Kidney tubule cell (primary cell): ENCODE results near the gene CRELD1.
A peak's percentile ranks its signal among the peaks of the same experiment; 100 is the strongest.
"Not testable (repeated sequence)": the region's sequence is repeated elsewhere in the genome, so short reads cannot be mapped to it uniquely, and the experiment has no call there.

Source experiments
- DNase-seq: peaks from one replicate; pipeline ENCODE4 v3.0.0-alpha.2; 2018; ENCODE audit warnings: low spot score

Gene CRELD1

DNA sequence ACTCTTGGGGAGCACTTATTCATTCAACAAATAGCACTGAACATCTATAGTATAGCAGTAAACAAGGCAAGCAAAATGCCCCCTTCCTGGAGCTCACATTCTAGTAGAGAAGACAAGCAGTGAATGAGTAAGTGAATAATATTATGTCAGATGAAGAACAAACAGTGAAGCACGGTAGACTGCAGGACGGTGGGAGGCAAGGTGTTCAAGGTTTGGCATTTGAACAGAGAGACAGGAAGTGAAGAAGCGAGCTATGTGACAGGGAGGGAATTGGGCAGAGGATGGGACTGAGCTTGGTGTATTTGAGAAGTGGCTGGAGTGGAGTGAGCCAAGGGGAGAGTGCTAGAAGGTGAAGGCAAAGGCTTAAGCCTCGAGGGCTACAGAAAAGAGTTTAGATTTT is 1.4 kb downstream of the CRELD1 start:
- DNase-seq, result no peak

- no peak for DNase-seq
Measured at GRCh38 chr3:9935966-9936510, 2.4 kb downstream of the CRELD1 start.

DNA sequence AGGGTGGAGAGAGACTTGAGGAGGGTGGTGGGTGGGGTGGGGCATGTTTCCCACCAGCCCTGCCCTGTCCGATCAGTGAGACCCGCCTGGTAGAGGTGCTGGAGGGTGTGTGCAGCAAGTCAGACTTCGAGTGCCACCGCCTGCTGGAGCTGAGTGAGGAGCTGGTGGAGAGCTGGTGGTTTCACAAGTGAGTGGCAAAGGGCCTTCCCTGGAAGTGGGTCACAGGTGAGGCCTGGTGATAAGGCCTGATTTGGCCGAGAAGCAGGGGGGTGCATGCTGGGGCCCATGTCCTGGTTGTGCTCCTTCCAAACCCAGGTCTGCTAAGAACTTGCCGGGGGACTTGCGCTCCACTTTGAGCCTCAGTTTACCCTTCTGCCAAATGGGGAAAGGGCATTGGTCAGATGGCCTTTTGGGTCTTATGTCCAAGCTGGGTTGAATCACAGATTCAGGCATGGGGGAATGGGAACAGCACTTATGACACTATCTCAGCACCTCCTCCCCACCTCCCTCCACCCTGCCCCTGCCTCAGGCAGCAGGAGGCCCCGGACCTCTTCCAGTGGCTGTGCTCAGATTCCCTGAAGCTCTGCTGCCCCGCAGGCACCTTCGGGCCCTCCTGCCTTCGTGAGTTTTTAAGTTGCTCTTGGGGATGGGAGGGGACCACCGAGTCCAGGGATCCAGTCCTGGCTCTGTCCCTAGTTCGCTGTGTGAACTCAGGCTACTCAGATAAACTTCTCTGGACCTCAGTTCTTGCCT is 4.0 kb downstream of the CRELD1 start:
- DNase-seq, result no peak

- DNase-seq, result no peak
Measured at GRCh38 chr3:9938966-9939365, 5.3 kb downstream of the CRELD1 start.

- DNase-seq, result not testable (repeated sequence)
Measured at GRCh38 chr3:9939906-9940305, 6.3 kb downstream of the CRELD1 start.

- no peak for DNase-seq
Measured at GRCh38 chr3:9940746-9941145, 7.1 kb downstream of the CRELD1 start.

DNA sequence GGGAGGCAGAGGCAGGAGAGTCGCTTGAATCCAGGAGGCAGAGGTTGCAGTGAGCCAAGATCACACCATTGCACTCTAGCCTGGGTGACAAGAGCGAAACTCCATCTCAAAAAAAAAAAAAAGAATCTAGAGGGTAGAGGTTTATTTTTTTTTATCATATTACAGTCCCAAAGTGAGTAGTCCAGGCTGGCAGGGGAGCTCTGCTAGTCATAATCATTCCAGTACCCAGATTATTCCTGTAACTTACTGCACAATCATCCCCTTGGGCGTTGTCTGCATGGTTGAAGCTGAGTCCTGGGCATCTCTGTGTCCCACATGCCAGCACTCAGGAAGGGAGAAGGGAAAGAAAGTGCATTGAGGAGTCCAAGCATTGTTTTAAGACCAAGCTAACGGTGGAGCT is 8.5 kb downstream of the CRELD1 start:
- DNase-seq, result no peak

DNA sequence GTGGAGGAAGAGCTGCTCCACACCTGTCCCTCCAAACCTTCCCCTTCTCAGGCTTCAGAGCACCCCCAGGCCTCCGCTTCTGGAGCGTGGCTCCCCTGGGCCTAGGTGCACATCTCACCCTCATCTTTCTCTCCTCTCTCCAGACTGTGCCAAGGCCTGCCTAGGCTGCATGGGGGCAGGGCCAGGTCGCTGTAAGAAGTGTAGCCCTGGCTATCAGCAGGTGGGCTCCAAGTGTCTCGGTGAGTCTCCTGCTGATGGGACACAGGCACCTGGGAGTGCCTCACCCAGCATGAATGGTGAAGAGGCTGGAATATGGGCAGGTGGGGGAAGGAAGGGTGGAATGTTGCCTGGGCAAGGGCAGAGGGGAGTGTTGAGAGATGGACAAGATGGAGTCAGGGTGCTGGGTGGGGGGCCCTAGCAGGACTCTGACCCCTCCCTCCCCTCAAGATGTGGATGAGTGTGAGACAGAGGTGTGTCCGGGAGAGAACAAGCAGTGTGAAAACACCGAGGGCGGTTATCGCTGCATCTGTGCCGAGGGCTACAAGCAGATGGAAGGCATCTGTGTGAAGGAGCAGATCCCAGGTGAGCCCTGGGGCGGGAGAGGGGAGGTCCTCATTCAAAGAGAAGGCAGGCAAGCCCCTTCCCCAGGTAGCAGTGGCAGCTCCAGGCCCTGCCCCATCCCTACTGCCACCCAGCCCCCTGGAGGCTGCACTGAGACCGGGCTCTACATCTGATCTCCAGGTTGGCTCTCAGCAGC is 9.5 kb downstream of the CRELD1 start:
- DNase-seq, result no peak

DNA sequence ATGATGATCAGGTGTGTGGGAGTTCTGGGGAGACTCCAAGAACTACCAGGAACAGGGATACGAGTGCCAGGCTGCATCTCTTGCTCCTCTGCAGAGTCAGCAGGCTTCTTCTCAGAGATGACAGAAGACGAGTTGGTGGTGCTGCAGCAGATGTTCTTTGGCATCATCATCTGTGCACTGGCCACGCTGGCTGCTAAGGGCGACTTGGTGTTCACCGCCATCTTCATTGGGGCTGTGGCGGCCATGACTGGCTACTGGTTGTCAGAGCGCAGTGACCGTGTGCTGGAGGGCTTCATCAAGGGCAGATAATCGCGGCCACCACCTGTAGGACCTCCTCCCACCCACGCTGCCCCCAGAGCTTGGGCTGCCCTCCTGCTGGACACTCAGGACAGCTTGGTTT is 10.6 kb downstream of the CRELD1 start:
- no peak for DNase-seq

- no peak for DNase-seq
Measured at GRCh38 chr3:9945358-9945757, 11.7 kb downstream of the CRELD1 start.

- DNase-seq, result peak; percentile 91
Measured at GRCh38 chr3:9946112-9947024, 12.7 kb downstream of the CRELD1 start.

DNA sequence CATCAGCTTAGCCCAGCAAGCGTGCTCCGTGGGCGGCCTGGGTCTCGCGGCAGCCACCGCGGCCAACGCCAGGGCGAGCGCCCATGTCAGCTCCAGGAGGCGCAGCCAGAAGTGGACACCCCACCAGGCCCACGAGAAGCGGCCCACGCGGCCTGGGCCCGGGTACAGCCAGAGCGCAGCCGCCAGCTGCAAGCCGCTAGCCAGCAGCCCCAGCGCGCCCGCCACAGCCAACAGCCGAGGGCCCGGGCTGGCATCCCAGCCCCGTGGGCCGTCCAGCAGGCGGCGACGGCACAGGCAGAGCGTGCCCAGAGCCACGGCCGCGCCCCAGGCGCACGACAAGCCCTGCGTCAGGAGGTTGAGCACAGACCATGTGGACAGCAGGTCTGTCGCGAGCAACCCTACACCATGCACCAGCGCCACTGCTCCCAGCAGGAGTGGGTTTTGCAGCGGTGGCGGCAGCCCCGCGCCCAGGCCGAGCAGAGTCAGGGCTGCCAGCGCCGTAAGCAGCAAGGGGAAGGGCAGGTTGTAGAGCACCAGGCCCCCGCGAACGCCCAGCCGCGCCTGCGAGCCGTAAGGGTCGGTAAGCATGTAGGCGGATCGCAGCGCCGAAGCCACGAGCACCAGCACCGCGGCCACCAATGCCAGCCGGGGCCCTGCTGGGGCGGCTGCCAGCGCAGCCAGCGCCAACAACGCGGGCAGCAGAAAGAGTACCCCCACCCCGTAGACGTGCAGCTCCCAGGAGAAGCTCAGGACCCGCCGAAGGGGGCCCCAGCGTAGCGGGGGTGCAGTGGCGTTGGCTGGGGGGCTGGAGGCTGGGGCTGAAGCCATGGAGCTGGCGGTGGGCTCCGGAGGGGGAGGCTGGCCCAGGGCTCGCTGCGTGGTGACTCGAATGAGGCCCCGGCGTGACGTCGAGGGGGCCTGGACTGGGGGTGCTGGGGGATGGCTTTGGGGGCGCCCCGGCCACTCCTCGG is 13.7 kb downstream of the CRELD1 start:
- peak; percentile 74 for DNase-seq

- no peak for DNase-seq
Measured at GRCh38 chr3:9948586-9948985, 15.0 kb downstream of the CRELD1 start.

GRCh38 chr3:9949115-9949514 is 15.5 kb downstream of the CRELD1 start:
- DNase-seq, result no peak

DNA sequence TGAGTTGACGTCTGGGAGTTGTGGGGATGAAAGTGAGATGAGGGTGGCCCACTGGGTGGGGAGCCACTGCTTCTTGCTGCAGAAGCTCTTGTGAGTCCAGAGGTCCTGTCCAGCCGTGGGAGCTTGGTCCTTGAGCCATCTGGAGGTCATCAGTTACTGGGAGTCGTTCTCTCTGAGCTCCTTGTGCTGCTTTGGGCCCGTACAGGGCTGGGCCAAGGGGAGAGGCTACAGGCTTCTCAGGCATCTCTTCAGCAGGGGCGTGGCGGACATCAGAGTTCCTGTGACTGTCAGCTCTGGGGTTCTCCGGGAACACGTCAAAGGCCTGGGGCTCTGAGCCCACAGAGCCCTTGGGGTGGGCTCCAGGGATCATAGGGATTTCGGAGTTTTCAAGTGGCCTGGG is 16.0 kb downstream of the CRELD1 start:
- DNase-seq, result no peak

- DNase-seq, result no peak
Measured at GRCh38 chr3:9951126-9951525, 17.5 kb downstream of the CRELD1 start.

DNA sequence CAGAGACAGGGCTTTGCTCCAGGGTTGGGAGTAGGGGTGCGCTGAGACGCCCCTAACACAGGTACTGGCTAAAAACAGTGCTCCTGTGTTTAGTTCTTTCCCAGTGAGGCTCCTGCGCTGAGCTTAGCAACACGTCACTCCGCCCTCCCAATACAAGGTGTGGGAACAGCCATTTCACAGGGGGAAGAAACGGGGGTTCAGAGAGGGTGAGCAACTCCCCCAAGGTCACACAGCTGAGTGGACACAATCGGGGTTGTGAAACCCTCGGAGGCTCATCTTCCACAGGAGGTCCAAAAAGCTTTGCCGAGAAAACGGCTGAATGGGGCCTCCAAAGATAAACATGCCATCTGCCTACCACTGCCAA is 17.9 kb downstream of the CRELD1 start:
- DNase-seq, result no peak

DNA sequence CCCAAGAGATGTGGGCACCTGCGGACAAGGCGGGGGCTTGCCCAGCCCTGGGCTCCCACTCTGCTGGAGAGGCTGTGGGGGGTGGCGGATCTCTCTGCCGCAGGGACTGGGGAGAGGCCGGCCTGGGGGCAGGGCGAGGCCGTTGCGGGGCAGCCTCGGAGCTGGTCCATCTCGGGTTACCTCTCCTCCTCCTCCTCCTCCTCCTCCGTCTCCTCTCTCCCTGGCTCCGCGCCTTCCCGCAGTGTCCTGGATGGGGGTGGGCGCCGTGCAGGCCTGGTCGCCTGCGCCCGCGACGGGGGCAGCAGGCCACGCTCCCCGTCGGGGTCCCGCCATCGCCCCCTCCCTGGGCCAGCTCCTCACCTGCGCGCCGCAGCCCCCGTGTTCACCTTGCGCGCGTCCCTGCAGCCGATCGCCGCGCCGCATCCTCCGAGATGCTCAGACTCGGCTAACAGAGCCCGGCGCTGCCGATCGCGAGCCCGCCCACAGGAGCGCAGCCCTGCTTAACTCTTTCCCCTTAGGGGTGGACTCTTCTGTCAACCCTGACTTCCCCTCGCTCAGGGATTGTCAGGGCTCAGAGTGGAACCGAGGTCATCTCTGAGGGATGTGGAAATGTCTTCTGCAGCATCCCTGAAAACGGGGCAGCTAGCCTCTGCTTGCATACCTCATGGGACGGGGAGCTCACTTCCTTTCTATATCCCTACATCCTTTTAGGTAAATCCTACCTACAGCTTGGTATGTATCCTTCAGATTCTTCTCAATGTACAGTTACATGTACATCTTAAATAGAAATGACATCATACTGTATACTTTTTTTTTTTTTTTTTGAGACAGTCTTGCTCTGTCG is 18.6 kb downstream of the CRELD1 start, which contains the start of gene PRRT3:
PRRT3 (minus strand) TSS at position 447 of the 844 bp plus-strand sequence. CDS start 2,293 bp downstream, outside the sequence.
- peak; percentile 43 for DNase-seq

GRCh38 chr3:9955067-9955502 is 21.5 kb downstream of the CRELD1 start:
- no peak for DNase-seq
